ENCODE data around the gene COG6.

GRCh38 chr13:39637890-39638289, 17.6 kb upstream of the COG6 start:
- TF ChIP-seq CTCF (conservative IDR thresholded peaks at IDR 0.05 in 1 of 2, IDR thresholded peaks at IDR 0.05 in 1 of 2; ENCODE audit: low read depth in 1 of 2, low read length in 2 of 2) (no peak), EZH2 (IDR thresholded peaks at IDR 0.05; ENCODE audit: low read length, missing control alignments) (no peak)

Measured in fibroblast of lung (primary cell).